ENCODE data around the gene ELMO1.

Gene ELMO1

GRCh38 chr7:36942955-36943354 is 505.7 kb downstream of the ELMO1 start:
- no peak for DNase-seq

DNA sequence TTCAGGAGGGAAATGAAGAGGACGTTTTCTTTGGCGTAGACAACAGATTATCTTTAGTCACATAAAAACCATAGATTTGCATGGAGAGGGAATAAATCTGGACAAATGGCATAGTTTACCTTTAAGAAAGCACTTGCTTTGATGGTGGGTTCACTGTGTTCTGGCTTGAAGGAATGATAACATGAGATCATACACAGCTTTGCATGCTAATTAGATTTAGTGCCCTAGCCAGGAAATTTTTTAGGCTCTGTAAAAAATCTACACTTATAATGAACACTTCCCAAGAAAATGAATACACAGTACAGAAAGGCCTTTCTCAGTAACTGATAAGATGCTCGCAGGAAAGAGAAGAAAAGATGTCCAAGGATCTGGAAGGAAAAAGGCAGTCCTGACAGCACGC is 506.1 kb downstream of the ELMO1 start:
- DNase-seq = no peak

DNA sequence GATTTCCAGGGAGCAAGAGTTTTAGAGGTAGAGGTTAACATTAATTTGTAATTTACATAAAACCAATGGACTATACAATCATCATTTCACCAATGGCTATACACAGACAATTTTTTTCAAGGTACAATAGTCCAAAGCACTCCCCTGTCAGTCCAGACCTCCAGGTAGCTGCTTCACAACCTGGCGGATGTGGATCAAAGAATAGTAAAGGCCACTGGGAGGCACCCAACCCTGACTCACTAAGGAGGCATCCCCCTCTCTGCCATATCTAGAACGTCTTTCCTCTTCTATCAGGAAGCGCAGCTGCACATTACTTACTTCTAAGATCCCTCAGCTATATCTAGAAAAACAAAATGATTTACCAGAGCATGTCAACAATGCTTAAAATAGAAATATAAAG is 506.6 kb downstream of the ELMO1 start:
- no peak for DNase-seq

- no peak for DNase-seq
These were observed 507.3 kb downstream of the ELMO1 start for GRCh38 chr7:36941359-36941758.

- no peak for DNase-seq
These were observed 508.8 kb downstream of the ELMO1 start for GRCh38 chr7:36939816-36940215.

GRCh38 chr7:36937754-36938563 is 510.7 kb downstream of the ELMO1 start:
- DNase-seq = no peak

DNA sequence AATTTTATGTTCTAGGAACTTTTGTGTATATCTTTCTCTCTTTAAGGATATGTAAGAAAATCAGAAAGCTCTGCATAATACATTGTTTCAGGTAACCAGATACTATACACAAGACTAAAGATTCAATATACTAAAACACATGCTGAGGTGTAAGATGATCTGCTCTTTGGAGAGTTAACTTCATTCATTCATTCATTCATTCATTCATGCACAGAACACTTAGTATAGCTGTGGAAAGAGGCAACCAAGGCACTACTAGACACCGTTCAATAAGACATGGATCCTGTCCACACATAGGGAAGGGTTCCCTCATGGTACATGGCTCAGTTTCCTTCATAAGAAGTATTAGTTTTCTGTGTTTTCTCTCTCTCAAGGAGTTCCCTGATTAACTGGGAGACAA is 516.8 kb downstream of the ELMO1 start:
- DNase-seq = no peak

DNA sequence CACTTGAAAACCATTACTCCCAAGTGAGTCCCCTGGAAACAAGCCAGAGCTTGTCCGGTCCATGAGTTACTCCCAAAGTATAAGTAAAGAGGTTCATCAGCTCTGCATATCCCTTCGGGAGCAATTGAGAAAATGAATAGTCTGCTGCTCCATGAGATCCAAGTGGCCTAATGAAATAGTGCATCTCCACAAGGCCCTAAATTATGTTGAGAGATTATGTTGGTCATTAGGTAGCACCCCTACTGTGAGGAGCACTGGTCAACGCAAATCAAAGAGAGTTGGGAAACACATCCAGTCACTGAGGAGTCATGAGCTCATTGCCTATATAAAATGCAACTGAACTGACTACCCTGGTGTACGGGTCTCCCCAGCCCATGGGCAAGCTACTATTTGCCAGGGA is 518.9 kb downstream of the ELMO1 start:
- DNase-seq = no peak

GRCh38 chr7:36928718-36929117 is 519.9 kb downstream of the ELMO1 start:
- no peak for DNase-seq

DNA sequence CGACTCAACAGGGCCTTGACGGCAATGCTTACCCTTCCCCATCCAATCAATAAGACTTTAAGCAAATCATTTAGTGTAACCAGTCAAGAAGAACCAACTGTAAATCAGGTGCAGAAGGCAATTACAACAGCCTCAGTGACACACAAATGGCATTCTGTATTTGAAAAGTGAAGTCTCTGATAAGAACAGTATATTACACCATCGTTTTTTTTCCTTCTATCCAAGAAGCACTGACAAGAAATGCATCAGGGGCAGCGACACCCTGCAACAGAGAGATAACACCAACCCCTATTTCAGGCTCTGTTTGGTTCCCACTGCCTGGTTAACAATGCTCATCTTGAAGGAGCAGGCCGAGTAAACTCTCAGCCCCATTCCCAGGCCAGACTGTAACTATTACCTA is 520.4 kb downstream of the ELMO1 start:
- no peak for DNase-seq

- no peak for DNase-seq
These were observed 523.0 kb downstream of the ELMO1 start for GRCh38 chr7:36925691-36926090.

GRCh38 chr7:36925207-36925606 is 523.5 kb downstream of the ELMO1 start:
- DNase-seq = no peak

- DNase-seq = no peak
These were observed 524.7 kb downstream of the ELMO1 start for GRCh38 chr7:36923943-36924436.

GRCh38 chr7:36923185-36923584 is 525.5 kb downstream of the ELMO1 start:
- no peak for DNase-seq

DNA sequence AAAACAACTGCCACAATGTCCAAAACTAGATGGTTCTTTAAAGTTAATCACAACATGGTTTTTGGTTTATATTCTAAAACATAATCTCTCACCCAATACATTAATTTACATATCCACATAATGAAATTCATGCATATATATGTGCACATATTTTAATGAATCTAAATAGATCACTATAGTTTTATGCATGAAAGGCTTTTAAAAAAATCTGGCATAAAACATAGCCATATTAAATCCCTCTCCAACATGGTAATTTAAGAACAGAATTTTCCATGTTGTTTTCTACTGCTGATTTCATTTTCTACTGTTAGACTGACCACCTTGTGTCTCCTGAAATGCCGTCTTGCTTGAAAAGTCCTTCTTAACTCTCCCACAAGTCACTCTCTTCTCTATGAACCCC is 528.2 kb downstream of the ELMO1 start:
- no peak for DNase-seq

DNA sequence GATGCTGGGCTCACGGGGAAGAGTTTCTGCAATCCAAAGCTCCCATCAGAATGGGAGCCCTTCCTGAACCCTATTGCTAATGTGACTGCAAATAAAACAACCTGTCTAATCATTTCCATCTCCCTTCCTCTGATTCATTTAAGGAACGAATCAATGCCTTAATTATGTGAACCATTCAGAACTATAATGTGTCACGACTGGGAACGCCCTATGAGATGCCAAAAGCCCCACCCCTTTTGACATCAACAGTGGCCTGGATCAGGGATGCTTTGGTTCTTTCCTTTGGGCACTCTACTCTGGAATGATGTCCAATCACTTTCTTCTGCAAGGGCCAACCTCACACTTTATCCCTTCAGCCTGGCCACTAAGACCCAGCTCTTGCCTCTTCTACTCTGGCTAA is 528.9 kb downstream of the ELMO1 start:
- DNase-seq = no peak

- no peak for DNase-seq
These were observed 530.1 kb downstream of the ELMO1 start for GRCh38 chr7:36918591-36918990.

- peak in 1 of 14 donors; percentile 47 for DNase-seq
These were observed 532.0 kb downstream of the ELMO1 start for GRCh38 chr7:36916619-36917018.

DNA sequence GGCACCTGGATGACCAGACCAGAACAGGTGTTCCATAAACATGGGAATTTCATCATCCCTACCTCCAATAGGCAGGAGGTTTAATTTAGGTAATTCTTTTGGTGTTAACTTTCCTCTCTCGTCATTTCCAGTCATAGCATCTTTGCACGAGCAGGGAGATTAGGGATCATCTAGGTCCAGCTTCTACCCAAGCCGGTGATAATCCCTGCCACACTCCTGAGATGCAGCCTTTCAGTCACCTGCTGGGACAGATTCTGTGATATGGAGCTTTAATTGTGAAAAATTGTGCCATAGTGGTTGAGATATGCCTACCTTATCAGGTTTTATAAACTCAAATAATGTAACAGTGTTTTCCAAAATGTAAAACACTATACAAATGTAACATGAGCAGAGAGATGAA is 532.5 kb downstream of the ELMO1 start:
- peak in 1 of 14 donors; percentile 47 for DNase-seq

GRCh38 chr7:36911788-36912187 is 536.9 kb downstream of the ELMO1 start:
- no peak for DNase-seq

GRCh38 chr7:36910859-36911258 is 537.8 kb downstream of the ELMO1 start:
- DNase-seq = peak in 1 of 14 donors; percentile 76

GRCh38 chr7:36910401-36910800 is 538.3 kb downstream of the ELMO1 start:
- peak in 1 of 14 donors; percentile 81 for DNase-seq

- no peak for DNase-seq
These were observed 541.6 kb downstream of the ELMO1 start for GRCh38 chr7:36906956-36907635.

GRCh38 chr7:36906448-36906847 is 542.2 kb downstream of the ELMO1 start:
- no peak for DNase-seq

Data from C1 segment of cervical spinal cord (tissue), 14 donors.